K562 (cell line): ENCODE results near the gene ZPR1.

Experiments used
- ATF1 ChIP-seq, 2 experiments: fragments of 450-650 bp in 1 of 2; IDR thresholded peaks; 2 replicates each; pipeline ENCODE4 v1.6.1; 2016; ENCODE audit warnings: missing compliant biosample characterization in 1 of 2, missing genetic modification characterization in 1 of 2
- CTCF ChIP-seq, 3 experiments: IDR thresholded peaks in 2 of 3; conservative IDR thresholded peaks in 1 of 3; 2 replicates each; pipeline ENCODE4 v1.5.1; 2011 to 2012; ENCODE audit warnings: low read length in 3 of 3, mild to moderate bottlenecking in 3 of 3, control low read depth in 2 of 3, improper control_type of control experiment in 1 of 3, inconsistent platforms in 1 of 3, low read depth in 1 of 3, mixed read lengths in 1 of 3, moderate library complexity in 1 of 3; ENCODE audit not compliant: insufficient read depth in 2 of 3
- ESRRA ChIP-seq: fragments of 450-650 bp; IDR thresholded peaks from 2 replicates; pipeline ENCODE4 v1.6.1; 2014; ENCODE audit warnings: low read depth, mild to moderate bottlenecking, moderate library complexity, borderline replicate concordance
- EZH2 ChIP-seq: IDR thresholded peaks from 2 replicates; pipeline ENCODE4 v1.6.1; 2012; ENCODE audit warnings: low read depth, mild to moderate bottlenecking, inconsistent platforms, low read length, borderline replicate concordance
- GABPA ChIP-seq: fragments of 200-800 bp; sonication (Bioruptor generic); conservative IDR thresholded peaks from 2 replicates; pipeline ENCODE4 v1.6.1; 2016; ENCODE audit warnings: low read depth, missing genetic modification characterization, missing compliant biosample characterization
- MAX ChIP-seq: sonication (generic); formaldehyde crosslinking; IDR thresholded peaks from 2 replicates; pipeline ENCODE4 v1.9.0; 2022; ENCODE audit warnings: mild to moderate bottlenecking, missing genetic modification reagents
- MYBL2 ChIP-seq, 2 experiments: fragments of 450-650 bp in 1 of 2; sonication (generic) in 1 of 2; formaldehyde crosslinking in 1 of 2; IDR thresholded peaks; 2 replicates each; pipeline versions ENCODE4 v1.6.1 to v1.8.1; 2017 to 2022; ENCODE audit warnings: borderline replicate concordance in 1 of 2, inconsistent platforms in 1 of 2, low read depth in 1 of 2, mild to moderate bottlenecking in 1 of 2, missing genetic modification reagents in 1 of 2, moderate library complexity in 1 of 2
- REST ChIP-seq, 2 experiments: fragments of 450-650 bp; formaldehyde crosslinking in 1 of 2; IDR thresholded peaks; 2 replicates each; pipeline versions ENCODE4 v1.4.0 to v1.6.1; 2014 to 2020; ENCODE audit warnings: mild to moderate bottlenecking in 2 of 2, borderline replicate concordance in 1 of 2, low read depth in 1 of 2
- SRF ChIP-seq, 2 experiments: fragments of 250-450, 450-650 bp in 1 of 2; sonication (Bioruptor Pico) in 1 of 2; sonication (generic) in 1 of 2; formaldehyde crosslinking; IDR thresholded peaks; 2 replicates each; pipeline versions ENCODE4 v1.5.0 to v1.5.1; 2020 to 2022; ENCODE audit warnings: mild to moderate bottlenecking in 1 of 2, missing genetic modification reagents in 1 of 2
- XRCC5 ChIP-seq: fragments of 200-400 bp; formaldehyde crosslinking; IDR thresholded peaks from 2 replicates; pipeline ENCODE4 v1.6.1; 2017; ENCODE audit warnings: low read depth, mild to moderate bottlenecking, low read length
- ZBED1 ChIP-seq: IDR thresholded peaks from 2 replicates; pipeline ENCODE4 v1.6.1; 2014

- TF ChIP-seq SRF (CRISPR knock-in tag; IDR thresholded peaks at IDR 0.05) (no peak), XRCC5 (no peak), GABPA (tag) (no peak), EZH2 (no peak), CTCF (IDR thresholded peaks at IDR 0.05 in 2 of 3, conservative IDR thresholded peaks at IDR 0.05 in 1 of 3; ENCODE audit: insufficient read depth in 2 of 3, low read depth in 1 of 3, low read length in 3 of 3) (no peak), ZBED1 (no peak), ESRRA (no peak), MAX (no peak), ATF1 (CRISPR knock-in tag; IDR thresholded peaks at IDR 0.05) (no peak), ATF1 (tag; IDR thresholded peaks at IDR 0.05) (no peak), MYBL2 (IDR thresholded peaks at IDR 0.05; ENCODE audit: low read depth) (no peak), MYBL2 (CRISPR knock-in tag; IDR thresholded peaks at IDR 0.05; ENCODE audit: borderline replicate concordance) (no peak), REST (IDR thresholded peaks at IDR 0.05; ENCODE audit: borderline replicate concordance) (no peak), REST (CRISPR knock-in tag; IDR thresholded peaks at IDR 0.05; ENCODE audit: low read depth) (no peak)
Observed at GRCh38 chr11:116776522-116776984, 11.3 kb downstream of the ZPR1 start.
